Mesenteric fat pad (tissue), 1 donor: ENCODE measurements around the gene MYOF. TPM values are rescaled to one million over a fixed set of nuclear protein-coding genes. Genes with fewer than 3 reads are reported as not detected.
"Not testable (repeated sequence)": the region's sequence is repeated elsewhere in the genome, so short reads cannot be mapped to it uniquely, and the experiment has no call there.

ENCODE experiments used
- DNase-seq: peaks from one replicate; pipeline ENCODE4 v3.0.0-alpha.2; 2020; ENCODE audit warnings: low spot score
- total RNA-seq: library from RNA; stranded (reverse); fragmentation: NEBNext Ultra II Directional; extraction: Animal tissue kit (Norgen Biotek cat#: 25700); gene quantifications from one replicate; pipeline ENCODE4 v1.2.1, GENCODE V29; 2021
- donor health status: DM: yes; HTN: yes; CAD: no.

Gene MYOF
- total RNA-seq, 1 donor from 2014 or later: 87.8 TPM

- DNase-seq: no peak
Observed at GRCh38 chr10:93436591-93437085, 45.5 kb downstream of the MYOF start.

- DNase-seq: no peak
Observed at GRCh38 chr10:93435621-93436397, 46.3 kb downstream of the MYOF start.

- DNase-seq: no peak
Observed at GRCh38 chr10:93434991-93435491, 47.1 kb downstream of the MYOF start.

- no peak for DNase-seq
Observed at GRCh38 chr10:93431361-93431760, 50.8 kb downstream of the MYOF start.

GRCh38 chr10:93425861-93426260, 56.3 kb downstream of the MYOF start:
- no peak for DNase-seq

GRCh38 chr10:93422118-93422517, 60.0 kb downstream of the MYOF start:
- no peak for DNase-seq

- no peak for DNase-seq
Observed at GRCh38 chr10:93420944-93421825, 60.9 kb downstream of the MYOF start.

GRCh38 chr10:93420091-93420490, 62.0 kb downstream of the MYOF start:
- DNase-seq: no peak

- DNase-seq: not testable (repeated sequence)
Observed at GRCh38 chr10:93419016-93419415, 63.1 kb downstream of the MYOF start.

GRCh38 chr10:93417921-93418320, 64.2 kb downstream of the MYOF start:
- DNase-seq: no peak

- no peak for DNase-seq
Observed at GRCh38 chr10:93417266-93417665, 64.9 kb downstream of the MYOF start.

GRCh38 chr10:93416824-93417223, 65.3 kb downstream of the MYOF start:
- no peak for DNase-seq

- no peak for DNase-seq
Observed at GRCh38 chr10:93415693-93416092, 66.4 kb downstream of the MYOF start.

- DNase-seq: no peak
Observed at GRCh38 chr10:93413252-93413689, 68.9 kb downstream of the MYOF start.

GRCh38 chr10:93412801-93413200, 69.3 kb downstream of the MYOF start:
- no peak for DNase-seq

GRCh38 chr10:93410697-93411348, 71.3 kb downstream of the MYOF start:
- no peak for DNase-seq

- no peak for DNase-seq
Observed at GRCh38 chr10:93408783-93409182, 73.4 kb downstream of the MYOF start.

- DNase-seq: no peak
Observed at GRCh38 chr10:93406364-93407145, 75.6 kb downstream of the MYOF start.

- DNase-seq: no peak
Observed at GRCh38 chr10:93404048-93404354, 78.1 kb downstream of the MYOF start.

GRCh38 chr10:93403152-93404047, 78.7 kb downstream of the MYOF start:
- DNase-seq: no peak
